Measurements from ENCODE around the gene OR5C1.
"Not testable (repeated sequence)": the region's sequence is repeated elsewhere in the genome, so short reads cannot be mapped to it uniquely, and the experiment has no call there.

Gene OR5C1

DNA sequence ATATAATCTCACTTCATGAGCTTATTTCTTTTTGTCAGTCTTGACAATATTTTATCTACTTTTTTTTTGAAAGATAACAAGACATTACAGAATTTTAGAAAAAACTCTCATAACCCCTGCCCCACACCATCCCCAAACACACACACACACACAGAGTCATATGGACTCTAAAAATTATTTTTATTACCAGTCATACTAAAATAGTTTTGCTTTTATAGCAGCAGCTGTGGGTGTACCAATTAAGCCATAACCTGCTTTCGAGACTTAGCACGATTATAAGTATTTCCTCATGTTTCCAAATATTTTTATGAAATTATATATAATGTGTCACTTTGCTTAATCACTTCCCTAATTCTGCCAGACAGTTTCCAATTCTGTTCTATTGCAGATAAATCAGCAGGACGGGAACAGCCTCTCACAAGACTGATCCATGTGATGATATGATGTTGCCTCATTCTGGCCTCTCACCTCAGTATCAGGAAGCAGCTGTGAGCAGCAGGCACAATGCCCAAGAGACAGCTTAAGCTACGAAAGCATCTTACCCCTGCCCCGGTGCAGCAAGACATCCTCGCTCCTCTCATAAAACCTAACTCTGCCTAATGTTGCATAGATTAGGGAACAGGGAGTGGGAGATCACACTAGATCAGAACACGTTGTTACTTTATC lies 32.7 kb downstream of the OR5C1 start:
- DNase-seq, result no peak
- H3K4me3 Mint-ChIP-seq, result no peak overlapping the region
- peak overlapping the region; percentile 86 for H3K27ac Mint-ChIP-seq
- H3K9me3 Mint-ChIP-seq, result no peaks in the 10 kb centered on the region
- no peaks in the 10 kb centered on the region for H3K27me3 Mint-ChIP-seq
- H3K36me3 Mint-ChIP-seq (ENCODE audit: low read depth), result peaks cover 78% of the 10 kb centered on the region
- peaks cover 55% of the 10 kb centered on the region for H3K4me1 Mint-ChIP-seq (ENCODE audit: low read depth)

DNA sequence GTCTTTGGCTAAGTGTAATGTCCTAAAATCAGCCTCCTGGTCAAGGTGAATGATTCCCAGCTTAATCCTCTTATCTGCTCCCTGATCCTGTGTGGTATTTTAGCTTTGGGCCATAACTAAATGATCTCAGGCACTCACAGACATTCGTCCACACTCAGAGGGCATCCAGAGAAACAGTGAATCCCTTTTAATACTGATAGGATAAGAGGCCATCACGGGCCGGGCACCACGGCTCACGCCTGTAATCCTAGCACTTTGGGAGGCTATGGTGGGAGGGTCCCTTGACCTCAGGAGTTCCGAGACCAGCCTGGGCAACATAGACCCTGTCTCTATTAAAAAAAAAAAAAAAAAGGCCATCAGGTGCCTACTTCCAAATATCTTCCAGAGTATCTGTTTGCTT lies 33.3 kb downstream of the OR5C1 start:
- Mint-ChIP-seq H3K4me1 (ENCODE audit: low read depth) (peaks cover 55% of the 10 kb centered on the region), H3K36me3 (ENCODE audit: low read depth) (peaks cover 77% of the 10 kb centered on the region)

GRCh38 chr9:122822938-122823337 lies 34.2 kb downstream of the OR5C1 start:
- peak overlapping the region; percentile 45 for H3K27ac Mint-ChIP-seq
- no peak for DNase-seq
- H3K27me3 Mint-ChIP-seq, result no peaks in the 10 kb centered on the region
- H3K36me3 Mint-ChIP-seq (ENCODE audit: low read depth), result peaks cover 76% of the 10 kb centered on the region
- H3K4me3 Mint-ChIP-seq, result no peak overlapping the region
- peaks cover 59% of the 10 kb centered on the region for H3K4me1 Mint-ChIP-seq (ENCODE audit: low read depth)
- H3K9me3 Mint-ChIP-seq, result no peaks in the 10 kb centered on the region

More for the DNA sequence above, 33.3 kb downstream of the OR5C1 start:
- no peaks in the 10 kb centered on the region for H3K9me3 Mint-ChIP-seq
- no peak overlapping the region for H3K4me3 Mint-ChIP-seq
- DNase-seq, result no peak
- H3K27me3 Mint-ChIP-seq, result no peaks in the 10 kb centered on the region
- peak overlapping the region; percentile 86 for H3K27ac Mint-ChIP-seq

DNA sequence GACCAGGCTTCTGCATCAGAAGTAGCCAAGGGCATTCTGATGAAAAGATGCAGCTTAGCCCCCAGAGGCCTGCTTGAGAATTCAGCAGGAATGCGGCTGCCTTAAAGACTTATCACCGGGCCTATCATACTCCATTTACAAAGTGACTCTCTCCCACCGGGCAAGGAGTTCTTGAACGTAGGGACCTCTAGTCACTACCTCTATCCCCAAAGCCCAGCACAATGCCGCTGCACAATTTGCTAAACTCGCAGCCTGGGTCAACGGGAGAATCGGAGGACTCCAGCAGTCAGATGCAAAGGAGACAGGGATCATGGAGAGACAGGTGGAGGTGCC lies 39.0 kb downstream of the OR5C1 start:
- Mint-ChIP-seq H3K4me3 (peak overlapping the region; percentile 95), H3K36me3 (ENCODE audit: low read depth) (peaks cover 47% of the 10 kb centered on the region), H3K9me3 (no peaks in the 10 kb centered on the region), H3K27ac (peak overlapping the region; percentile 94), H3K27me3 (no peaks in the 10 kb centered on the region), H3K4me1 (ENCODE audit: low read depth) (peaks cover 39% of the 10 kb centered on the region)
- no peak for DNase-seq

- not testable (repeated sequence) for H3K27me3 Mint-ChIP-seq, DNase-seq, H3K9me3 Mint-ChIP-seq
- Mint-ChIP-seq H3K27ac (peak overlapping the region; percentile 94), H3K4me1 (ENCODE audit: low read depth) (peaks cover 36% of the 10 kb centered on the region), H3K4me3 (peak overlapping the region; percentile 95), H3K36me3 (ENCODE audit: low read depth) (peaks cover 40% of the 10 kb centered on the region)
Observed at GRCh38 chr9:122828965-122829284, 40.2 kb downstream of the OR5C1 start.

DNA sequence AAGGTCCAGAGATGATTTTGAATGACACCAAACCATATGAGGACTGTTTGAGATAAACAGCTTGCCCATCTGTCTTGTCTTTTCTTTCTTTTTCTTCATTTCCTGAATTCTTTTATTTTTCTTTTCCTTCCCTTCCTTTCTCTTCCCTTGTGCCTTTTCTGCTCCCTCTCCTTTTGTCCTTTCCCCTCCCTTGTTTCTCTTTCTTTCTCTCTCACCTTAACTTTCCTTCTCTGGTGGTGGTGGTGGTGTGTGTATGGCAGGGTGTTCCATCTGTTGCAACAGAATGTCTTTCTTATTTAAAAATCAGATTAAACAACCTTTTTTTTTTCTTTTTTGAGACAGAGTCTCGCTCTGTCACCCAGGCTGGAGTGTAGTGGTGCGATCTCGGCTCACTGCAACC lies 43.5 kb downstream of the OR5C1 start:
- Mint-ChIP-seq H3K27ac (peak overlapping the region; percentile 67), H3K4me3 (no peak overlapping the region)

DNA sequence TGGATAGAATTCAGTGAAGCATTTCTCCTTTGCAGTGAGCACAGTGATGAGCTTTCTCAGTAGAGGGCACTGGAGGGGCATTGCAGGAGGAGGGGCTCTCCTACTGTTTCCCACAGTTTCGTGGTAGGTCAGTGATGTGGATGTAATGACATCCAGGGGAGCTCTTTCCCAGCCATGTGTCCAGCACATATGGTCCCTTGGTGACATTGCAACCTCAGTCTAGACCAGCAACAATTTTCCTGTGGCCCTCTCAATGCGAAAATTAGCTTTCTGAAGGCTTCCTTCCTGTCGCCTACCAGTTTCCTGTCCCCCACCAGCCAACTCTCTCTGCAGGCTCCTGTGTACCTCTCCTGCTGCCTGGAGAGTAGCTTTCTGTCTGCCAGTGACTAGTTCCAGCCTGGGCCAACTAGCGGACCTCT lies 46.6 kb downstream of the OR5C1 start:
- DNase-seq, result peak; percentile 49
- H3K9me3 Mint-ChIP-seq, result no peaks in the 10 kb centered on the region
- peaks cover 12% of the 10 kb centered on the region for H3K4me1 Mint-ChIP-seq (ENCODE audit: low read depth)
- peak overlapping the region; percentile 86 for H3K27ac Mint-ChIP-seq
- H3K4me3 Mint-ChIP-seq, result peak overlapping the region; percentile 21
- no peaks in the 10 kb centered on the region for H3K36me3 Mint-ChIP-seq (ENCODE audit: low read depth)
- H3K27me3 Mint-ChIP-seq, result no peaks in the 10 kb centered on the region

More for the DNA sequence above, 43.5 kb downstream of the OR5C1 start:
- DNase-seq, result no peak
- H3K36me3 Mint-ChIP-seq (ENCODE audit: low read depth), result peaks cover 11% of the 10 kb centered on the region
- no peaks in the 10 kb centered on the region for H3K9me3 Mint-ChIP-seq
- H3K27me3 Mint-ChIP-seq, result no peaks in the 10 kb centered on the region
- H3K4me1 Mint-ChIP-seq (ENCODE audit: low read depth), result peaks cover 19% of the 10 kb centered on the region

DNA sequence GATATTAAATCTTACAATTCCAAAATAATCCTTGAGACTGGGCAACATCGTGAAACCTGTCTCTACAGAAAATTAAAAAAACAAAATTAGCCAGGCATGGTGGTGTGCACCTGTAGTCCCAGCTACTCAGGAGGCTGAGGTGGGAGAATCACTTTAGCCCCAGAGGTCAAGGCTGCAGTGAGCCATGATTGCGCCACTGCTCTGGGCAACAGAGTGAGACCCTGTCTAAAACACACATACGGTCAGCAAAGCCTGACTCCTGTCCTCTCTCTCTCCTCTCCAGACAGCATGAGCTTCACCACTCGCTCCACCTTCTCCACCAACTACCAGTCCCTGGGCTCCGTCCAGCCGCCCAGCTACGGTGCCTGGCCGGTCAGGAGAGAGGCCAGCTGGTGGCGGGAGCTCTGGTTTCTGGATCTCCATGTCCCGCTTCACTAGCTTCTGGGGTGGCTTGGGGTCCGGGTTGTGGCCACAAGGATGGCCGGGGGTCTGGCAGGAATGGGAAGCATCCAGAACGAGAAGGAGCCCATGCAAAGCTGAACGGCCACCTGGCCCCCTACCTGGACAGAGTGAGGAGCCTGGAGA lies 48.6 kb downstream of the OR5C1 start:
- no peak for DNase-seq
- H3K9me3 Mint-ChIP-seq, result no peaks in the 10 kb centered on the region
- peaks cover 12% of the 10 kb centered on the region for H3K4me1 Mint-ChIP-seq (ENCODE audit: low read depth)
- no peak overlapping the region for H3K4me3 Mint-ChIP-seq
- H3K27ac Mint-ChIP-seq, result no peak overlapping the region
- H3K36me3 Mint-ChIP-seq (ENCODE audit: low read depth), result no peaks in the 10 kb centered on the region
- no peaks in the 10 kb centered on the region for H3K27me3 Mint-ChIP-seq

DNA sequence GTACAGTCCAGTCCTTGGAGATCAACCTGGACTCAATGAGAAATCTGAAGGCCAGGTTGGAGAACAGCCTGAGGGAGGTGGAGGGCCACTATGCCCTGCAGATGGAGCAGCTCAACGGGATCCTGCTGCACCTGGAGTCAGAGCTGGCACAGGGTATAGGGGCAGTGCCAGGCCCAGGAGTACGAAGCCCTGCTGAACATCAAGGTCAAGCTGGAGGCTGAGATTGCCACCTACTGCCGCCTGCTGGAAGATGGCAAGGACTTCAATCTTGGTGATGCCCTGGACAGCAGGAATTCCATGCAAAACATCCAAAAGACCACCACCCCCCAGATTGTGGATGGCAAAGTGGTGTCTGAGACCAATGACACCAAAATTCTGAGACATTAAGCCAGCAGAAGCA lies 49.7 kb downstream of the OR5C1 start:
- not testable (repeated sequence) for H3K4me3 Mint-ChIP-seq; H3K9me3 Mint-ChIP-seq; H3K27me3 Mint-ChIP-seq; H3K27ac Mint-ChIP-seq; DNase-seq; H3K36me3 Mint-ChIP-seq (ENCODE audit: low read depth)
- peaks cover 12% of the 10 kb centered on the region for H3K4me1 Mint-ChIP-seq (ENCODE audit: low read depth)
